Endothelial cell of hepatic sinusoid (primary cell): ENCODE results near the gene EFNA3.

Source experiments
- in situ Hi-C: cut with HindIII; loops from 2 replicates; pipeline ENCODE4 v1.10.0; 2017; ENCODE audit warnings: low sequenced_read_pairs

EFNA3 gene

DNA sequence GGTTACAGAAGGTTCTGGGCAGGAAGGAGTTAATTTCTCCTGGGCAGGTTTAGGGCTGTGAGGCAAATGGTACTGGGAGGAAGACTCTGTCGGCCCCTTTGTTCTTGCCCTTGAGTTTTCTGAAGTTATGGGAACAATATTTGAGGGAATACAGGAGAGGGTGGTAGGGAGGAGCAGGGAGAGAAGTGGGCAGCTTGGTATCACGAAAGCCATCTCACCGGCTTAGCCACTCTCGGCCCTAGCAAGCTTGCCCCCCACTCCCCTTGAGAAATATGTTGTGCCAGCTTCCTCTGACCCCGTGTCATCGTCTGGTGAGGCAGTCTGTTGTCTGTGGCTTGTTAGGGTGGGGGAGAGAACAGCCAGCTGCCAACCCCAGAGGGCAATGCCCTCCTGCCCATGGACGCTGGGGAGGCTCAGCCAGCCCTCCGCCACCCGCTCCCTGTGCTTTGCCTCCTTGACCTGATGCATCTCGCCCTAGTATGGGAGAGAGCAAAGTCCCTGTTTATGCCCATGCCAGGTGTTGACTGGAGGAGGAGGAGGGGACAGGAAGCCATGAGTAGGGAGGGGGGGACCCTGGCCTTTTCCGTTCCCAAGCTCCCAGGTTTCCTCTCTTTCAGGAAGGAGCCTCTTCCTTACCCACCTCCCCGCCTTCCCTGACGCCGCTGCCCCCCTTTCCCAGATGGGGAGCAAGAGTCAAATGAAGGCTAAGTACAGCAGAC lies 50.3 kb downstream of the EFNA3 start:
- in situ Hi-C loops = no loop called here

DNA sequence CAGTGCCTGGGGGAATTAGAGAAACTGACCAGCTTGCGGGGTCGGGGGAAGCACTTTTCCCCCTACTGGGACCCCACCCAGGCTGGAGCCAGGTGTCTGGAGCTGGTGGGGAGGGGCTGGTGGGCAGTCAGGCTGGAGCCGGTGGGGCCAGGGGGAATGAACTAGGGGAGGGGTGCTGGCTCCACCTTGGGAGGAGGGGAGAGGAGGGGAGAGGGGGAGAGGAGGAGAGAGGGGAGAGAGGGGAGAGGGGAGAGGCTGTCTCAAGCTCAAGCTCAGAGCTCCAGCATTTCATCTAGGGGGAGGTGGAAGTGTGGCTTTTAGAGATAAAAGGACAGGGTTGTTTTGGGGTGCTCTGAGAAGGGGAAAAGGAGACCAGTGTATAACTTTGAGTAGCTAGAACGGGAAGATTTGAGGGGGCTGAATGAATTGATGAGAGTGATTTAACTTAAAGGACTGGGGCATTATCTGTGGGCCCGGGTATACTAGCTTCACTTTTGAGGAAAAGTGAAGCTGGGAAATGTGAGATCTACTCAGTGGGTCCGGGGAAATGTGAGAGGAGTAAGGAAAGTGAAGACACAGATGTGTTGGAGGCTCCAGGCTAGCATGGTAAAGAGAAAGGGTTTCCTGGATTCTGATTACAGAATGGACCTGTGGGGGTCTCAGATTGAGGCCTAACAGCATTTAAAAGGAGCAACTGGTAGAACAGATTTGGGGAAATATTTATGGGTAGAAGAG lies 51.8 kb downstream of the EFNA3 start:
- in situ Hi-C loops = no loop called here

DNA sequence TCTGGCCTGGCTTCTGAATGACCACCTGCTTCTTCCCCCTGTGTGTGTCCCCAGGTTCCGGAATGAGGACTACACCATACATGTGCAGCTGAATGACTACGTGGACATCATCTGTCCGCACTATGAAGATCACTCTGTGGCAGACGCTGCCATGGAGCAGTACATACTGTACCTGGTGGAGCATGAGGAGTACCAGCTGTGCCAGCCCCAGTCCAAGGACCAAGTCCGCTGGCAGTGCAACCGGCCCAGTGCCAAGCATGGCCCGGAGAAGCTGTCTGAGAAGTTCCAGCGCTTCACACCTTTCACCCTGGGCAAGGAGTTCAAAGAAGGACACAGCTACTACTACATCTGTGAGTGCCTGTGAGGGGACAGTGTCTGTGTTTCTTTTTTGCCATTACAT lies 52.6 kb downstream of the EFNA3 start:
- in situ Hi-C loops = no loop called here

DNA sequence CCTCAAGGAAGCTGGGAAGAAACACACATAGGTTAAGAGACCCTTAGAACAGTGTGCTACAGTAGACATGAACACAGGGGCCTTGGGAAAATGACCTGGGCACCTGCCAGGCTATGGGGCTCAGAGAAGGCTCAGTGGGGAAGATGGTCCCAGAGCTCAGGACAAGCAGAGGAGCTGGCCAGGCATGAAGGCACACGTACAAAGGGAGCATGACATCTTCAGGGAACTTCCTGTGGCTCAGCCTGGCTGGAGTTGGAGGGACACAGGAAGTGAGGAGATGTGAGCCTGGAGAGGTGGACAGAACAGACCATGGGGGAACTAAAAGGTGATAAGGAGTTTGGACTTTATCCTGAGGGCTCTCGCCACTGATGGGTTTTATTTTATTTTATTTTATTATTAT lies 53.2 kb downstream of the EFNA3 start:
- in situ Hi-C loops = no loop called here

DNA sequence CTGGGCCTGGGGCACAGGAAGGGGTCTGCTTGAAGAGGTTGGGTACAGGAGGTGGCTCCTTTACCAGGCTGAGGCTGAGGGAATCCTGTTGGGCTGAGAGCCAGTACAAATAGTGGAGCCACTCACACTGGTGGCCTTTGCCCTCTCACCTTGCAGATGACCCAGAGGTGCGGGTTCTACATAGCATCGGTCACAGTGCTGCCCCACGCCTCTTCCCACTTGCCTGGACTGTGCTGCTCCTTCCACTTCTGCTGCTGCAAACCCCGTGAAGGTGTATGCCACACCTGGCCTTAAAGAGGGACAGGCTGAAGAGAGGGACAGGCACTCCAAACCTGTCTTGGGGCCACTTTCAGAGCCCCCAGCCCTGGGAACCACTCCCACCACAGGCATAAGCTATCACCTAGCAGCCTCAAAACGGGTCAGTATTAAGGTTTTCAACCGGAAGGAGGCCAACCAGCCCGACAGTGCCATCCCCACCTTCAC lies 55.2 kb downstream of the EFNA3 start:
- in situ Hi-C loops = no loop called here

DNA sequence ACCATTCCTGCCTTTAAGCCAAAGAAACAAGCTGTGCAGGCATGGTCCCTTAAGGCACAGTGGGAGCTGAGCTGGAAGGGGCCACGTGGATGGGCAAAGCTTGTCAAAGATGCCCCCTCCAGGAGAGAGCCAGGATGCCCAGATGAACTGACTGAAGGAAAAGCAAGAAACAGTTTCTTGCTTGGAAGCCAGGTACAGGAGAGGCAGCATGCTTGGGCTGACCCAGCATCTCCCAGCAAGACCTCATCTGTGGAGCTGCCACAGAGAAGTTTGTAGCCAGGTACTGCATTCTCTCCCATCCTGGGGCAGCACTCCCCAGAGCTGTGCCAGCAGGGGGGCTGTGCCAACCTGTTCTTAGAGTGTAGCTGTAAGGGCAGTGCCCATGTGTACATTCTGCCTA lies 55.7 kb downstream of the EFNA3 start:
- in situ Hi-C loops = no loop called here

DNA sequence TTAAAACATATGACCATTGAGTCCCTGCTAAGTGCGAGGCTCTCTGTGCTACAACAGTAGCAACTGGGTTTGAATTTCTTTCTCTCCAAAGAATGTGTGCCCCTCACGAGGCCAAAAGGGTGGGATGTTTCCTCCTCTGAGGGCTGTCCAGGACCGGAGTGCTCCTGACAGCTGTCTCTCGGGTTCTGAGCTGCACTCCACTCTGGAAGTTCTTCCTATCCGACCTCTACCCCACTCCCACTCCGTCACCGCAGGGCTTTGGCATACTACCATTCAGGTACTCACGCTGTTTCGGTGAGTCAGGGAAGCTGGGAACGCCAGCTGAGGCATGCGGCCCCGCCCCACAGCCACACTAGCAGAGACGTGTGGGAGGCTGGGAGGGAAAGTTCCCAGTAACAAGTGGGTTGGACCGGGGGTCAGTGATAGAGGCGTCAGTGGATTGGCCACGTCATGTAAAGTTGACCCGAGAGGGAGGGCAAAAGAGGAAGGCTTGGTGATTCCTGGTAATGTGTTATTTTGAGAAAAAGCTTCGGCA lies 56.3 kb downstream of the EFNA3 start:
- in situ Hi-C loops = loop anchor here (5.0 kb wide), 1 partner anchor 47 kb away; no protein-coding TSS in a partner anchor

DNA sequence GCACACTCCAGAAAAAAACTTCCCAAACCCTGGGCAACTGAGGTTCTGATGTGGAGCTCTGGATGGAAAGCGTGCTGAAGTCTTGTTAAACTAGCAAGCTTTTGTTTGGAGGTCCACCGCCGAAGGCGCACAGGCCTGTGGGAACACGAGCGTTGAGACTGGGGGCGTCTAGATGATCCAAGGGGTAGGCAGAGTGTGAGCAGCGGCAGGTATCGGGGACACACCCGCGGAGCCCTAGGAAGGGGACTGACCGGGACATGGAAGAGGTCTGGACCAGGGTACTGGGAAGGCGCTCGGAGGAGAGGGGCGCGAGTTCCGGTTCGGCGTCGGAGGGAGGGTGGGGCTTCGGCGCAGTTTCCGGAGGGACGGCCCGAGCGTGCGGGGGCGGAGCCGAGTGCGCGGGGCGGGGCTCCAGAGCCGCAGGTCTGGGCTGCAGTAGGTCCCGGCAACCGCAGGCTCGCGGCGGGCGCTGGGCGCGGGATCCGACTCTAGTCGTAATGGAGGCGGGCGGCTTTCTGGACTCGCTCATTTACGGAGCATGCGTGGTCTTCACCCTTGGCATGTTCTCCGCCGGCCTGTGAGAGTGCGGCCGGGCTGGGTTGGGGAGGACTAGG lies 56.9 kb downstream of the EFNA3 start, which contains the start of gene SLC50A1:
Gene SLC50A1, plus strand, starts transcription at position 438 of the 614 bp plus-strand sequence. Its CDS starts 60 bp downstream, at position 498.
- in situ Hi-C loops = loop anchor here (5.0 kb wide), 1 partner anchor 47 kb away; no protein-coding TSS in a partner anchor

DNA sequence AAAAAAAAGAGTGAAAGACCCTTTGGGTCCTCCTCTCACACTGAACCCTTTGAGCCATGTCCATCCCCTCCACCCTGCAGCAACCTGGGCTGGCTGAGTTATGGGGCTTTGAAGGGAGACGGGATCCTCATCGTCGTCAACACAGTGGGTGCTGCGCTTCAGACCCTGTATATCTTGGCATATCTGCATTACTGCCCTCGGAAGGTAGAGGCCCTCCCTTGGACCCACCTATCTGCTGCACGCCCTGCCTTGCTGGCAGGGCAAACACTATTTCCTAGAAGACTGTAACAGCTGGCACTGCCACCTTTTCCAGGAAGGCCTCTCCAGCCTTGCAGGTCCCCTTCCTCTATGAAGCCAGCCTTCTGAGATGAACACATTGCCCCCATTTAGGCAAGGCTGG lies 58.1 kb downstream of the EFNA3 start:
- in situ Hi-C loops = loop anchor here (5.0 kb wide), 1 partner anchor 46 kb away; no protein-coding TSS in a partner anchor
